ENCODE results near the gene DQX1. TPM values are rescaled to one million over a fixed set of nuclear protein-coding genes. Genes with fewer than 3 reads are reported as not detected.

Gene DQX1, protein sequence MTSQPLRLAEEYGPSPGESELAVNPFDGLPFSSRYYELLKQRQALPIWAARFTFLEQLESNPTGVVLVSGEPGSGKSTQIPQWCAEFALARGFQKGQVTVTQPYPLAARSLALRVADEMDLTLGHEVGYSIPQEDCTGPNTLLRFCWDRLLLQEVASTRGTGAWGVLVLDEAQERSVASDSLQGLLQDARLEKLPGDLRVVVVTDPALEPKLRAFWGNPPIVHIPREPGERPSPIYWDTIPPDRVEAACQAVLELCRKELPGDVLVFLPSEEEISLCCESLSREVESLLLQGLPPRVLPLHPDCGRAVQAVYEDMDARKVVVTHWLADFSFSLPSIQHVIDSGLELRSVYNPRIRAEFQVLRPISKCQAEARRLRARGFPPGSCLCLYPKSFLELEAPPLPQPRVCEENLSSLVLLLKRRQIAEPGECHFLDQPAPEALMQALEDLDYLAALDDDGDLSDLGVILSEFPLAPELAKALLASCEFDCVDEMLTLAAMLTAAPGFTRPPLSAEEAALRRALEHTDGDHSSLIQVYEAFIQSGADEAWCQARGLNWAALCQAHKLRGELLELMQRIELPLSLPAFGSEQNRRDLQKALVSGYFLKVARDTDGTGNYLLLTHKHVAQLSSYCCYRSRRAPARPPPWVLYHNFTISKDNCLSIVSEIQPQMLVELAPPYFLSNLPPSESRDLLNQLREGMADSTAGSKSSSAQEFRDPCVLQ
- total RNA-seq (under 1 TPM in 3 of 5 donors, not detected in 2; 0.33 to 0.76 (median 0.47) TPM), total RNA-seq (0 to 1.4 (median 0.55) reads per million in 29 experiments)
- total RNA-seq (2013), result 0.07 TPM

DNA sequence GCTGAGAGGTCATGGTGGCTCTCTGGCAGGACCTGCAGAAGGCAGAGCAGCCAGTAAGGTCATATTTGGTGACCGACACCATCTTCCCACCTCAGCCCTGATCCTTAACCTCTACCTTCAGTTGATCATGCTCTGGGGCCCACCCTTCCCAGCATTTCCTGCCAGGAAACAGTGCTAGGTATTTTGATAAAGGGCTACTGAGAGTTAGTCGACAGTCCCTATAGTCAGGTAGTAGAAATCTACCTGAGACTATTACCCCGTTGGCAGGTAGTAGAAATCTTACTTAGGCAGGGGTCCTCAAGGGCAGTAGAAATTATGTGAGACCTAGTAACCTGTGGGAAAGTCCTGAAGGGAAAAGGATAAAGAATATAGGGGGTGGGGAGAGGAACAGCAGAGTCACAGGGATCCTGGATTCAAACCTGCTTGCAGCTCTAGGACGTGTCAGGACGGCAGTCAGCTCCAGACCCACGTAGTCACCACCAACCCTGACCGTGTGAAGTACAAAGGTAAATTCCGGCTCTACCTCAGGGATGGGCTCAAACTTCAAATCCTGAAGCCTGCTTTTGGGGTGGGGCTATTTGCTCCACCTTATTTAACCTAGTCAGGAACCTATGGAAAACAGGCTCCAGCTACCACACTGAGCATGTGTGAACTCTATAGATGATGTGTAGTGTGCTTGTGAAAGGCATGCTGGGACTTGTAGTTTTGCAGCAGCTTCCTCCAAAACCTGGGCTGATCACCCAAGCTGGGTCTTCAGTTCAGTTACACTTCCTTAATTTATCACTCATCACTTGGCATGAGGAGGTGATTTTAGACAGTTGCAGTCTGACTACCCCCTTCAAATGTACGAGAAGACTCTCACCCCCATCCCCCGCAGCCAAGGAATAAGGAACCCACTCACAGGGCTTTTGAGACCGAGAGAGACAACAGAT, at the start of gene DQX1:
DQX1 (minus strand) TSS at position 515 of the 932 bp plus-strand sequence; CDS start at position 13, 502 bp downstream.
- Histone ChIP-seq H3K9me3 (no peaks in the 10 kb centered on the region), H3K36me3 (ENCODE audit: control insufficient read depth in 2 of 2, extremely low read depth in 1 of 2, insufficient read depth in 1 of 2, low read length in 1 of 2) (peaks cover 3 to 25% of the 10 kb centered on the region in 2 donors), H3K27me3 (replicated peaks in 1 of 2; ENCODE audit: control insufficient read depth in 2 of 2, extremely low read depth in 1 of 2, insufficient read depth in 2 of 2, low read length in 1 of 2) (peaks cover 0 to 6% of the 10 kb centered on the region in 2 experiments), H3K4me1 (ENCODE audit: control insufficient read depth in 1 of 2, extremely low read depth in 1 of 2, insufficient read depth in 2 of 2, low read length in 2 of 2) (peaks cover 8 to 28% of the 10 kb centered on the region in 2 experiments), H3K4me3 (ENCODE audit: control insufficient read depth in 1 of 2, extremely low read depth in 1 of 2, low read length in 1 of 2) (no peak within 1 kb of the TSS), H3K27ac (ENCODE audit: low read length) (no peak within 1 kb of the TSS)
- 78% methylated on average over 1 of the region's 11 CpGs for WGBS (ENCODE audit: insufficient coverage)
- no peak for ATAC-seq (replicated peaks in 1 of 4)
- H3K27ac Mint-ChIP-seq, result no peak within 1 kb of the TSS
- ChIA-PET CTCF (interaction anchor here in 1 of 2 donors (1.5 kb wide), 1 partner anchor 43 kb away, joined by 3 read pairs; the partner anchor contains the start of genes CCDC142 and TTC31), POLR2A (interaction anchor here in 1 of 2 donors (0.6 kb wide), 1 partner anchor 76 kb away, joined by 9 read pairs; no protein-coding TSS in a partner anchor)
- no peaks in the 10 kb centered on the region for H3K9me3 Mint-ChIP-seq
- no peak within 1 kb of the TSS for H3K4me3 Mint-ChIP-seq
- H3K36me3 Mint-ChIP-seq, result peaks cover 29% of the 10 kb centered on the region
- DNase-seq, result peak in 7 of 35 experiments; percentile 20 to 56 (median 34)
- peaks cover 0 to 6% of the 10 kb centered on the region in 2 donors for H3K27me3 Mint-ChIP-seq
- peaks cover 20 to 31% (median 31%) of the 10 kb centered on the region in 3 donors for H3K4me1 Mint-ChIP-seq

GRCh38 chr2:74575320-74575719, 49.3 kb upstream of the DQX1 start:
- peaks cover 0 to 6% of the 10 kb centered on the region in 2 experiments for H3K27me3 ChIP-seq (replicated peaks in 1 of 2; ENCODE audit: control insufficient read depth in 2 of 2, extremely low read depth in 1 of 2, insufficient read depth in 2 of 2, low read length in 1 of 2)
- Mint-ChIP-seq H3K27ac (no peak overlapping the region), H3K4me3 (no peak overlapping the region), H3K4me1 (peaks cover 13 to 16% (median 15%) of the 10 kb centered on the region in 3 donors), H3K9me3 (no peaks in the 10 kb centered on the region), H3K27me3 (peaks cover 7 to 10% of the 10 kb centered on the region in 2 donors), H3K36me3 (no peaks in the 10 kb centered on the region)
- H3K4me1 ChIP-seq (ENCODE audit: control insufficient read depth in 1 of 2, extremely low read depth in 1 of 2, insufficient read depth in 2 of 2, low read length in 2 of 2), result peaks cover 4 to 8% of the 10 kb centered on the region in 2 experiments
- H3K9me3 ChIP-seq, result no peaks in the 10 kb centered on the region
- ChIA-PET CTCF (interaction anchor here in 1 of 2 donors (0.9 kb wide), 1 partner anchor 11 kb away, joined by 3 read pairs; no protein-coding TSS in a partner anchor), POLR2A (no interaction called here)
- DNase-seq (no peak), ATAC-seq (replicated peaks in 1 of 4) (no peak)
- WGBS (ENCODE audit: insufficient coverage), result 94% methylated on average over 4 of the region's 4 CpGs
- H3K4me3 ChIP-seq (ENCODE audit: control insufficient read depth in 1 of 2, extremely low read depth in 1 of 2, low read length in 1 of 2), result no peak overlapping the region
- H3K27ac ChIP-seq (ENCODE audit: low read length), result no peak overlapping the region
- no peaks in the 10 kb centered on the region for H3K36me3 ChIP-seq (ENCODE audit: control insufficient read depth in 2 of 2, extremely low read depth in 1 of 2, insufficient read depth in 1 of 2, low read length in 1 of 2)

GRCh38 chr2:74573747-74574562, 47.9 kb upstream of the DQX1 start:
- DNase-seq, result peak in 2 of 35 experiments; percentile 34 to 55
- ChIA-PET CTCF (interaction anchor here (0.6 to 1.1 kb wide), 2 partner anchors 11 to 395 kb away, joined by 7 to 9 read pairs; no protein-coding TSS in a partner anchor), POLR2A (no interaction called here)
- no peaks in the 10 kb centered on the region for H3K36me3 Mint-ChIP-seq
- H3K36me3 ChIP-seq (ENCODE audit: control insufficient read depth in 2 of 2, extremely low read depth in 1 of 2, insufficient read depth in 1 of 2, low read length in 1 of 2), result no peaks in the 10 kb centered on the region
- H3K27me3 Mint-ChIP-seq, result peaks cover 4 to 7% of the 10 kb centered on the region in 2 donors
- WGBS (ENCODE audit: insufficient coverage), result 33% methylated on average over 3 of the region's 7 CpGs
- ATAC-seq (replicated peaks in 1 of 4), result peak; percentile 75 to 98 (median 92)
- H3K4me1 ChIP-seq (ENCODE audit: control insufficient read depth in 1 of 2, extremely low read depth in 1 of 2, insufficient read depth in 2 of 2, low read length in 2 of 2), result peaks cover 4 to 8% of the 10 kb centered on the region in 2 experiments
- H3K27ac Mint-ChIP-seq, result peak overlapping the region; percentile 82 to 87
- peak overlapping the region in 1 of 2 donors; percentile 19 for H3K4me3 ChIP-seq (ENCODE audit: control insufficient read depth in 1 of 2, extremely low read depth in 1 of 2, low read length in 1 of 2)
- H3K27ac ChIP-seq (ENCODE audit: low read length), result peak overlapping the region; percentile 48
- no peaks in the 10 kb centered on the region for H3K9me3 Mint-ChIP-seq
- peak overlapping the region; percentile 52 to 59 (median 52) for H3K4me3 Mint-ChIP-seq
- H3K4me1 Mint-ChIP-seq, result peaks cover 13 to 16% (median 15%) of the 10 kb centered on the region in 3 donors
- H3K27me3 ChIP-seq (replicated peaks in 1 of 2; ENCODE audit: control insufficient read depth in 2 of 2, extremely low read depth in 1 of 2, insufficient read depth in 2 of 2, low read length in 1 of 2), result peaks cover 0 to 6% of the 10 kb centered on the region in 2 experiments
- H3K9me3 ChIP-seq, result no peaks in the 10 kb centered on the region

- Mint-ChIP-seq H3K27me3 (peaks cover 10 to 11% of the 10 kb centered on the region in 2 donors), H3K27ac (no peak overlapping the region), H3K9me3 (no peaks in the 10 kb centered on the region), H3K4me3 (no peak overlapping the region), H3K4me1 (peaks cover 13 to 16% (median 15%) of the 10 kb centered on the region in 3 donors), H3K36me3 (no peaks in the 10 kb centered on the region)
- Histone ChIP-seq H3K4me3 (ENCODE audit: control insufficient read depth in 1 of 2, extremely low read depth in 1 of 2, low read length in 1 of 2) (no peak overlapping the region), H3K27ac (ENCODE audit: low read length) (no peak overlapping the region), H3K9me3 (no peaks in the 10 kb centered on the region), H3K36me3 (ENCODE audit: control insufficient read depth in 2 of 2, extremely low read depth in 1 of 2, insufficient read depth in 1 of 2, low read length in 1 of 2) (no peaks in the 10 kb centered on the region), H3K27me3 (replicated peaks in 1 of 2; ENCODE audit: control insufficient read depth in 2 of 2, extremely low read depth in 1 of 2, insufficient read depth in 2 of 2, low read length in 1 of 2) (peaks cover 0 to 3% of the 10 kb centered on the region in 2 experiments), H3K4me1 (ENCODE audit: control insufficient read depth in 1 of 2, extremely low read depth in 1 of 2, insufficient read depth in 2 of 2, low read length in 2 of 2) (peaks cover 4 to 8% of the 10 kb centered on the region in 2 experiments)
- no peak for DNase-seq
- no peak for ATAC-seq (replicated peaks in 1 of 4)
- CTCF ChIA-PET, result no interaction called here
- POLR2A ChIA-PET, result no interaction called here
- 89% methylated on average over 3 of the region's 3 CpGs for WGBS (ENCODE audit: insufficient coverage)
Measured at GRCh38 chr2:74572178-74572925, 46.3 kb upstream of the DQX1 start.

DNA sequence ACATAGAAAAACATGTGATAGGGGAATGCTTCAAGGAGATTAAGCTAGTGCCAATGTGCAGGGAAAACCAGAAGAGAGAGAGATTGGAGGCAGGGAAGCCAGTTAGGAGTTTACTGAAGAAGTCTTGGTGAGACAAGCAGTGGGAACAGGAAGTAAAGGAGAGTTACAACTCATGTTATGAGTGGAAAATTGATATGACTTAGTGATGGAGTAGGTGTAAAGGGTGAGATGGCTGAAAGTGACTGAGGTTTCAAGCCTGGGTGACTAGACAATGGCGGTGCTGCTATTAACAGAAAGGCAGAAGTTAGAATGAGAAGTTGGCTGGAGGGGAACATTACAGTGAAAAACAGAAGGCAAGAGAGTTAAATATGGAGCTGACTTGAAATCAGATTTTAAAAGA, 45.0 kb upstream of the DQX1 start:
- ChIA-PET CTCF (interaction anchor here in 1 of 2 donors (0.6 kb wide), 1 partner anchor 13 kb away, joined by 3 read pairs; no protein-coding TSS in a partner anchor), POLR2A (no interaction called here)
- Mint-ChIP-seq H3K4me3 (no peak overlapping the region), H3K4me1 (peaks cover 13 to 16% (median 15%) of the 10 kb centered on the region in 3 donors), H3K27me3 (peaks cover 9 to 10% of the 10 kb centered on the region in 2 donors), H3K9me3 (no peaks in the 10 kb centered on the region), H3K27ac (no peak overlapping the region), H3K36me3 (no peaks in the 10 kb centered on the region)
- peaks cover 4 to 8% of the 10 kb centered on the region in 2 experiments for H3K4me1 ChIP-seq (ENCODE audit: control insufficient read depth in 1 of 2, extremely low read depth in 1 of 2, insufficient read depth in 2 of 2, low read length in 2 of 2)
- no peaks in the 10 kb centered on the region for H3K9me3 ChIP-seq
- H3K36me3 ChIP-seq (ENCODE audit: control insufficient read depth in 2 of 2, extremely low read depth in 1 of 2, insufficient read depth in 1 of 2, low read length in 1 of 2), result no peaks in the 10 kb centered on the region
- ATAC-seq (replicated peaks in 1 of 4) (no peak), DNase-seq (no peak)
- H3K4me3 ChIP-seq (ENCODE audit: control insufficient read depth in 1 of 2, extremely low read depth in 1 of 2, low read length in 1 of 2), result no peak overlapping the region
- H3K27me3 ChIP-seq (replicated peaks in 1 of 2; ENCODE audit: control insufficient read depth in 2 of 2, extremely low read depth in 1 of 2, insufficient read depth in 2 of 2, low read length in 1 of 2), result no peaks in the 10 kb centered on the region
- WGBS (ENCODE audit: insufficient coverage), result 15% methylated on average over 1 of the region's 1 CpG
- no peak overlapping the region for H3K27ac ChIP-seq (ENCODE audit: low read length)
